ENCODE measurements around the gene PDZD2.

The PDZD2 gene

GRCh38 chr5:31976169-31976568 lies 337.2 kb downstream of the PDZD2 start:
- no peak overlapping the region for H3K4me3 ChIP-seq (ENCODE audit: low read depth, low read length)
- no peak for DNase-seq (ENCODE audit: low read depth)
- TF ChIP-seq CTCF (IDR thresholded peaks at IDR 0.05; ENCODE audit: control insufficient read depth, extremely low read depth, insufficient read depth), result no peak

GRCh38 chr5:31981361-31981945 lies 342.5 kb downstream of the PDZD2 start:
- H3K4me3 ChIP-seq (ENCODE audit: low read depth, low read length), result no peak overlapping the region
- no peak for TF ChIP-seq CTCF (IDR thresholded peaks at IDR 0.05; ENCODE audit: control insufficient read depth, extremely low read depth, insufficient read depth)
- DNase-seq (ENCODE audit: low read depth), result no peak

GRCh38 chr5:31982027-31982426 lies 343.1 kb downstream of the PDZD2 start:
- TF ChIP-seq CTCF (IDR thresholded peaks at IDR 0.05; ENCODE audit: control insufficient read depth, extremely low read depth, insufficient read depth), result no peak
- DNase-seq (ENCODE audit: low read depth), result no peak
- H3K4me3 ChIP-seq (ENCODE audit: low read depth, low read length), result no peak overlapping the region

- DNase-seq (ENCODE audit: low read depth), result no peak
- no peak overlapping the region for H3K4me3 ChIP-seq (ENCODE audit: low read depth, low read length)
- TF ChIP-seq CTCF (IDR thresholded peaks at IDR 0.05; ENCODE audit: control insufficient read depth, extremely low read depth, insufficient read depth), result no peak
Measured at GRCh38 chr5:31982621-31983020, 343.7 kb downstream of the PDZD2 start.

GRCh38 chr5:31983851-31984250 lies 344.9 kb downstream of the PDZD2 start:
- no peak for TF ChIP-seq CTCF (IDR thresholded peaks at IDR 0.05; ENCODE audit: control insufficient read depth, extremely low read depth, insufficient read depth)
- no peak for DNase-seq (ENCODE audit: low read depth)
- no peak overlapping the region for H3K4me3 ChIP-seq (ENCODE audit: low read depth, low read length)

GRCh38 chr5:31984691-31985090 lies 345.8 kb downstream of the PDZD2 start:
- no peak for TF ChIP-seq CTCF (IDR thresholded peaks at IDR 0.05; ENCODE audit: control insufficient read depth, extremely low read depth, insufficient read depth)

GRCh38 chr5:31986101-31986500 lies 347.2 kb downstream of the PDZD2 start:
- DNase-seq (ENCODE audit: low read depth), result no peak
- no peak overlapping the region for H3K4me3 ChIP-seq (ENCODE audit: low read depth, low read length)
- no peak for TF ChIP-seq CTCF (IDR thresholded peaks at IDR 0.05; ENCODE audit: control insufficient read depth, extremely low read depth, insufficient read depth)

More at GRCh38 chr5:31984691-31985090, 345.8 kb downstream of the PDZD2 start:
- no peak for DNase-seq (ENCODE audit: low read depth)
- H3K4me3 ChIP-seq (ENCODE audit: low read depth, low read length), result no peak overlapping the region
